Measurements from ENCODE around the gene ATP13A5.

ATP13A5 gene

DNA sequence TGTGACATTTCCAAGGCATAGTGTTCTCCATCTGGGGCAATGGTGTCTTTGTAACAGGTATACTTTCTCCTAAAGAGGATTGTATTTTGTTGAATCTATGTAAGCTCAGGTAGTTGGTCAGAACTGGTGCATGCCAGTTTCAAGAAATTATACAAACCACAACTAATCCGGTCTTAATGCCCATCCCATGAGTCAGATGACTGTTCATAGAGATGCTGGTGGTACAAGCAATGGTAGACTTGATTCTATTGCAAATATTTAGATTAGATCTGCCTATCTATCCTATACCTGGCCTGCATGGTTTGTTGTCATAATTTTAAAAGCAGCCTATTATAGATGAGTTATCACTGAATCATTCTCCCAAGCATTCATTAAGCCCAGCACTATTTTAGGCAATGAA lies 43.5 kb downstream of the ATP13A5 start:
- TF ChIP-seq, protein P1, sequence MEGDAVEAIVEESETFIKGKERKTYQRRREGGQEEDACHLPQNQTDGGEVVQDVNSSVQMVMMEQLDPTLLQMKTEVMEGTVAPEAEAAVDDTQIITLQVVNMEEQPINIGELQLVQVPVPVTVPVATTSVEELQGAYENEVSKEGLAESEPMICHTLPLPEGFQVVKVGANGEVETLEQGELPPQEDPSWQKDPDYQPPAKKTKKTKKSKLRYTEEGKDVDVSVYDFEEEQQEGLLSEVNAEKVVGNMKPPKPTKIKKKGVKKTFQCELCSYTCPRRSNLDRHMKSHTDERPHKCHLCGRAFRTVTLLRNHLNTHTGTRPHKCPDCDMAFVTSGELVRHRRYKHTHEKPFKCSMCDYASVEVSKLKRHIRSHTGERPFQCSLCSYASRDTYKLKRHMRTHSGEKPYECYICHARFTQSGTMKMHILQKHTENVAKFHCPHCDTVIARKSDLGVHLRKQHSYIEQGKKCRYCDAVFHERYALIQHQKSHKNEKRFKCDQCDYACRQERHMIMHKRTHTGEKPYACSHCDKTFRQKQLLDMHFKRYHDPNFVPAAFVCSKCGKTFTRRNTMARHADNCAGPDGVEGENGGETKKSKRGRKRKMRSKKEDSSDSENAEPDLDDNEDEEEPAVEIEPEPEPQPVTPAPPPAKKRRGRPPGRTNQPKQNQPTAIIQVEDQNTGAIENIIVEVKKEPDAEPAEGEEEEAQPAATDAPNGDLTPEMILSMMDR (IDR thresholded peaks at IDR 0.05; ENCODE audit: insufficient read depth, low read depth, low read length, missing control alignments), result no peak
- no peak overlapping the region for H3K4me3 ChIP-seq (ENCODE audit: low read length)
- peak; percentile 79 for DNase-seq (ENCODE audit: low read depth)

DNA sequence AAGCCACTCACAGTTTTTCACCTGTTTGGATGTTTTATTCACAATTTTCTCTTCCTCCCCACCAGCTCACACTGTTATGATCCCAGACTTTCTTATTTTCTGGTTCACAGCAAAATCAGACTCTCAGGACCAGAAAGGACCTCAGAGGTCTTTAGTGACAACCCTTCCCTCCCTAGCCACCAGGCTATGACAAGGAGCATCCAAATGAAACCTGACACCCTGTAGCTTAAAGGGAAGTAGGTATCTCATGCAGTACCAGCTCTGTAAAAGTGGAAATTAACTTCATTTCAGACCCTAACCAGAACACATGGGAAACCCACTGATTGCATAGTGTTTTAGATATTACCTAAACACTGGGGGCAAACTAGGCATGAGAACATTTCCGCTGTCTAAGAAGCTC lies 45.3 kb downstream of the ATP13A5 start:
- no peak overlapping the region for H3K4me3 ChIP-seq (ENCODE audit: low read length)
- TF ChIP-seq, protein P1 (IDR thresholded peaks at IDR 0.05; ENCODE audit: insufficient read depth, low read depth, low read length, missing control alignments), result no peak
- no peak for DNase-seq (ENCODE audit: low read depth)

DNA sequence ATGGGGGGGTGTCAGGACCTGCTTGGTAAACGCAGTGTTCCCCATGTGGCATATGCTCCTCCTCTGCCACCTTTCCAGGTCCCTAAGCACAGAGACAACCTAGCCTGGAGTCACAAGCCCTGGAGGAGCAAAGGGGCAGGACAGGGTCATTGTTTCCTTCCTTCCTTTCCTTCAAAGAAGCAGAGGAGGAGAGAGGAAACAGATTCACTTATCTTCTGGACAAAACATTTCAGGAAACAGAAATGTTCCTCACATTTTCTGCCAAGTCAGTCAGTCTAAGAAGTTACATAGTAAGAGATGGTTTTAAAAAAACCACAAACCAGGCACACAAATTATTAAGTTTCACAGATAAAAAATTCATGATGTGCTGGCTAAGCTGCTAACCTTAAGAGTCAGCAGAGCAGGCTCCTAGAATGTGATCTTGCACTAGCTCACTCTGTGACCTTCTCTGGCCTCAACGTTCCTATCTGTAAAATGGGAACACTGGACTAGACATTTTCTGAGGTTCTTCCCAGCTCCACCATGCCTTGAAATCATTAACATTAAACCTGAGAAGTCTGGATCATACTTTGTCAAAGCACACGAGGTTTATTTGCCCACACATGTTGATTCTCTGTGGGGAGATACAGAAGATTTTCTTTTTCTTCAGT lies 47.9 kb downstream of the ATP13A5 start:
- DNase-seq (ENCODE audit: low read depth), result no peak
- H3K4me3 ChIP-seq (ENCODE audit: low read length), result no peak overlapping the region
- TF ChIP-seq, protein P1 (IDR thresholded peaks at IDR 0.05; ENCODE audit: insufficient read depth, low read depth, low read length, missing control alignments), result no peak

DNA sequence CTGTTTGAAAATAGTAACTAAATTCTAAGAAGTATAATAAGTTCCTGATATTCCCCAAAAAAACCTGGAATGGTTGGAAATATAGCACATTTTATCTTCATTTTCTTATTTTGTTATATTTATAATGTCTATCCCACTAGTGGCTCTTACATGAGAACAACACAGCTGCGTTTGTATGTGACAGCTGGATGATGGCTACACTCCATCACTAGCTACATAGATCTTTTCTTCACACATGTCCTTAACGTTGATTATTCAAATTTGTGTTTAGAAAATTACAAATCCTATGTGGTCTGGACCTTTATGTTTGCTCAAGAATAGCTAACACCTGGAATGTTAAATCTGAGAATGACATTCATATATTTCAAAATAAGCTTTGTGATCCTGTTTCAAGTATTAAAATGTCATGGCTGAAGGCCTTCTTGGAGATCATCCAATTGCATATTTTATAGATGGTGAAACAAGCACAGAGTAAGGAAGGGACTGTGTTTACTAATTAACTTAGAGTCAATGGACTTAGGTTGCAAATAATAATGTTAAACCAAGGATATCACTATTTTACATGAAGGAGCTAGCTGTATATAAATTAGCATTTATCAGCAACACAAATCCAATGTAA lies 60.8 kb downstream of the ATP13A5 start:
- DNase-seq (ENCODE audit: low read depth), result no peak
- TF ChIP-seq, protein P1 (IDR thresholded peaks at IDR 0.05; ENCODE audit: insufficient read depth, low read depth, low read length, missing control alignments), result no peak
- H3K4me3 ChIP-seq (ENCODE audit: low read length), result no peak overlapping the region

DNA sequence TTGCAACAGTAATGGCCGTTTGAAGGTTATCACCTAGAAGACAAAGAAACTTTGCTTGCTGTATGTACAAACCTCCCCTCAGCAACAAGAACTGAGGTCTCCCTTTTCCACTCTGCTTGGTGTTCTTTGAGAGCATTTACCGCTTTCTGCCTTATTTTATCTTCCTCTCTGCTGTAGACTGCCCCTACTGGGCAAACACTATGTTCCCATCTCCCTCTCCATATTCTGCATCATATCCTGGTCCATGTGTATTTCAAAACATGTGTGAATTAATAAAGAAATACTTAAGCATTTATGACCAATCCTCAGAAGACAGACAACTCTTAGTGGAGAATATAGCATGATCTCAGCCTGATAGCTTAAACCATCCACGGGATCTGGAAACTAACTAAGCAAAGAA lies 64.4 kb downstream of the ATP13A5 start:
- no peak for DNase-seq (ENCODE audit: low read depth)
- H3K4me3 ChIP-seq (ENCODE audit: low read length), result no peak overlapping the region
- TF ChIP-seq, protein P1 (IDR thresholded peaks at IDR 0.05; ENCODE audit: insufficient read depth, low read depth, low read length, missing control alignments), result no peak

DNA sequence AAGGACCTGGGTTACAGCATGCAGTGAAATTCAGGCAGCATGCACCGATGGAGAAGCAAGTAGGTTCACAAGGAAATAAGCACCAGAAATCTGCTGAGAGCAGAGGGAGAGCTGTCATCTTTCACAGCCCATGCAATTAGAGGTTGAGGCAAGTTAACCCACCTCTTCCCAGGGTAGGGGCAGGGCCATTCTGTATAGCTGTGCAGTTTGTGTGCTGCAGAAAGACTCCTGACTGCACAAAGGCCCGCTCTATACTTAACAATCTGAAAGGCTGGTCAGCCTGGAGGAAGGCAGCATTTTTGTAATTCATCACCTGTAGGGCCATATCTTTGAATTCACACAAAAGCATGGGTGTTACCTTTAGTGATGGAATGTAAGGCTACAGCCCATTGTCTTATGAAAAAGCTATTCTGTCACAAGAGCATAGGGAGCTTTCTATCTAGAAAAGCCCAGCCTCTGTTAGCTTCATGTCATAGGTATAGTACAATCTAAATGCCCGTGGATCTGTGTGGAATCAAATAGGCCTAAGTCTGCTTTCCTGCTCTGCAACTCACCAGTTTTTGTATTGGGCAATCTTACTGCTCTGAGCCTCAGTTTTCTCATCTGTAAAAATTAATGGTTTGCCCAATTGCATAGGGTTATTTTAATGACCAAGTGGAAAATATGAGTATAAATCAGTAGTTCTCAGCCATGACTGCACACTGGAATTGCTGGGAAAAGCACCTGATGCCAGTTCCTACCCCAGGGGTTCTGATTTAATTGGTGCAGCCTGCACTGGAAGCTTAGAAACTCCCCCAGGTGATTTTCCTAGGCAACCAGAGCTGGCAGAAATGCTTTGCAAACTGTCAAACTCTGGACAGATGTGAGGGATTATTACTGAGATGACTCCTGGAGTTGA lies 65.2 kb downstream of the ATP13A5 start:
- TF ChIP-seq, protein P1 (IDR thresholded peaks at IDR 0.05; ENCODE audit: insufficient read depth, low read depth, low read length, missing control alignments), result no peak
- DNase-seq (ENCODE audit: low read depth), result no peak
- no peak overlapping the region for H3K4me3 ChIP-seq (ENCODE audit: low read length)

Data from epithelial cell of esophagus (primary cell).